A673 (cell line): Measurements from ENCODE around the gene HEPHL1. TPM values are rescaled to one million over a fixed set of nuclear protein-coding genes. Genes with fewer than 3 reads are reported as not detected.

ENCODE experiments used
- BruUV-seq: library from RNA; stranded (reverse); fragments of 400-500 nt; replicated peaks from 2 replicates; lab custom pipeline; 2021; lab: Mats Ljungman, UMichigan
- CTCF ChIA-PET: fragments of 300-600 bp; sonication (Branson Sonifier 250); formaldehyde crosslinking; loops from one replicate; lab custom pipeline; 2022; ENCODE audit warnings: antibody characterized with exemption; lab: Charles Lee
- POLR2A ChIA-PET: fragments of 300-600 bp; sonication (Branson Sonifier 250); formaldehyde crosslinking; loops from one replicate; lab custom pipeline; 2022; ENCODE audit warnings: antibody characterized with exemption; ENCODE audit not compliant: low non-redundant PET; lab: Charles Lee
- DNase-seq: peaks from one replicate; pipeline ENCODE4 v3.0.0-alpha.2; 2015; ENCODE audit warnings: low spot score
- H3K27ac ChIP-seq: fragments of 200-600 bp; sonication (generic); 2 replicates; pipeline ENCODE4 v1.5.1; 2016; ENCODE audit warnings: mixed run types, low read depth, mild to moderate bottlenecking, mixed read lengths, antibody characterized with exemption, low read length; ENCODE audit not compliant: poor library complexity, severe bottlenecking
- H3K27me3 ChIP-seq: fragments of 200-600 bp; sonication (generic); replicated peaks from 2 replicates; pipeline ENCODE4 v1.6.1; 2017; ENCODE audit warnings: mixed run types, low read depth, mild to moderate bottlenecking, mixed read lengths, antibody characterized with exemption, low read length; ENCODE audit not compliant: insufficient read depth, poor library complexity
- H3K36me3 ChIP-seq: fragments of 200-600 bp; sonication (generic); 2 replicates; pipeline ENCODE4 v1.6.1; 2016; ENCODE audit warnings: mixed run types, mild to moderate bottlenecking, mixed read lengths, antibody characterized with exemption, low read length; ENCODE audit not compliant: insufficient read depth, poor library complexity, severe bottlenecking
- H3K4me1 ChIP-seq: fragments of 200-600 bp; sonication (generic); 2 replicates; pipeline ENCODE4 v1.6.1; 2017; ENCODE audit warnings: mixed run types, mild to moderate bottlenecking, mixed read lengths, antibody characterized with exemption, low read length; ENCODE audit not compliant: insufficient read depth, poor library complexity, severe bottlenecking
- H3K4me3 ChIP-seq: fragments of 200-600 bp; sonication (generic); 2 replicates; pipeline ENCODE4 v1.5.1; 2016; ENCODE audit warnings: low read depth, mixed run types, mild to moderate bottlenecking, mixed read lengths, low read length; ENCODE audit not compliant: poor library complexity, severe bottlenecking
- H3K9me3 ChIP-seq: fragments of 200-600 bp; sonication (generic); 2 replicates; pipeline ENCODE4 v1.6.1; 2016; ENCODE audit warnings: mixed run types, low read depth, mild to moderate bottlenecking, mixed read lengths, antibody characterized with exemption, low read length; ENCODE audit not compliant: poor library complexity, severe bottlenecking
- EZH2 ChIP-seq: fragments of 200-600 bp; sonication (generic); IDR thresholded peaks from 2 replicates; pipeline ENCODE4 v1.6.1; 2017; ENCODE audit warnings: borderline replicate concordance, low read depth, mild to moderate bottlenecking, mixed read lengths, antibody characterized with exemption, low read length; ENCODE audit not compliant: poor library complexity, severe bottlenecking
- intact Hi-C: fragments of 100-400 bp; cut with micrococcal nuclease; formaldehyde crosslinking; loops from one replicate; pipeline ENCODE4 v1.10.0; 2022; ENCODE audit not compliant: unreplicated experiment
- total RNA-seq: library from RNA; stranded (reverse); gene quantifications from 2 replicates; pipeline ENCODE4 v1.2.3, GENCODE V29; 2021
- TF ChIP-seq, protein P1 (sequence below): fragments of 300-800, 200-600 bp; sonication (generic); conservative IDR thresholded peaks from 2 replicates; pipeline ENCODE4 v1.5.1; 2017; ENCODE audit warnings: low read depth, mild to moderate bottlenecking, antibody characterized with exemption, low read length, moderate library complexity, mixed read lengths

Gene HEPHL1
- total RNA-seq, 1 experiment from 2014 or later, result not detected

DNA sequence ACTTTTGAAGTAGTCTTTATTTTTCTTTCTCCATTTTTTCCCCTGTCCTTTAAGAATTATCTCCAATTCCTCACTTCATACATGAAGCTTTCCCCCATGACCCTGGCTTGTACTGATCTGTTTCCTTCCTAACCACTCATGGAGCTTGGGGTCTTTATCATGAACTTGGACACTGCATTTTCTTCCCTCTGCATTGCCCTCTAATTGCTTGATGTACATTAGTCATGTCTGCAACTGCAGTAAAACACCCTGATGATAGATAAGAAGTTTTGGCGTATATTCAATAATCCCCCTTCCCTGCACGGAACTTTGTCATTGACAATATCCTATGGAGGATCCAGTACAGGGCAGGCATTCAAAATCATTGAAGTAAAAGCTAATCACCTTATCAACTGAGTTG, 3.4 kb downstream of the HEPHL1 start:
- no peak overlapping the region for H3K4me3 ChIP-seq
- H3K4me1 ChIP-seq, result no peaks in the 10 kb centered on the region
- no peaks in the 10 kb centered on the region for H3K9me3 ChIP-seq
- no peaks in the 10 kb centered on the region for H3K36me3 ChIP-seq
- no peaks in the 10 kb centered on the region for H3K27me3 ChIP-seq
- no peak overlapping the region for H3K27ac ChIP-seq
- TF ChIP-seq, protein P1, sequence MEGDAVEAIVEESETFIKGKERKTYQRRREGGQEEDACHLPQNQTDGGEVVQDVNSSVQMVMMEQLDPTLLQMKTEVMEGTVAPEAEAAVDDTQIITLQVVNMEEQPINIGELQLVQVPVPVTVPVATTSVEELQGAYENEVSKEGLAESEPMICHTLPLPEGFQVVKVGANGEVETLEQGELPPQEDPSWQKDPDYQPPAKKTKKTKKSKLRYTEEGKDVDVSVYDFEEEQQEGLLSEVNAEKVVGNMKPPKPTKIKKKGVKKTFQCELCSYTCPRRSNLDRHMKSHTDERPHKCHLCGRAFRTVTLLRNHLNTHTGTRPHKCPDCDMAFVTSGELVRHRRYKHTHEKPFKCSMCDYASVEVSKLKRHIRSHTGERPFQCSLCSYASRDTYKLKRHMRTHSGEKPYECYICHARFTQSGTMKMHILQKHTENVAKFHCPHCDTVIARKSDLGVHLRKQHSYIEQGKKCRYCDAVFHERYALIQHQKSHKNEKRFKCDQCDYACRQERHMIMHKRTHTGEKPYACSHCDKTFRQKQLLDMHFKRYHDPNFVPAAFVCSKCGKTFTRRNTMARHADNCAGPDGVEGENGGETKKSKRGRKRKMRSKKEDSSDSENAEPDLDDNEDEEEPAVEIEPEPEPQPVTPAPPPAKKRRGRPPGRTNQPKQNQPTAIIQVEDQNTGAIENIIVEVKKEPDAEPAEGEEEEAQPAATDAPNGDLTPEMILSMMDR, result no peak
- no peak for TF ChIP-seq EZH2
- ChIA-PET CTCF (no interaction called here), POLR2A (no interaction called here)
- no peak for DNase-seq
- no TSS peak for BruUV-seq
- intact Hi-C loops, result no loop called here

DNA sequence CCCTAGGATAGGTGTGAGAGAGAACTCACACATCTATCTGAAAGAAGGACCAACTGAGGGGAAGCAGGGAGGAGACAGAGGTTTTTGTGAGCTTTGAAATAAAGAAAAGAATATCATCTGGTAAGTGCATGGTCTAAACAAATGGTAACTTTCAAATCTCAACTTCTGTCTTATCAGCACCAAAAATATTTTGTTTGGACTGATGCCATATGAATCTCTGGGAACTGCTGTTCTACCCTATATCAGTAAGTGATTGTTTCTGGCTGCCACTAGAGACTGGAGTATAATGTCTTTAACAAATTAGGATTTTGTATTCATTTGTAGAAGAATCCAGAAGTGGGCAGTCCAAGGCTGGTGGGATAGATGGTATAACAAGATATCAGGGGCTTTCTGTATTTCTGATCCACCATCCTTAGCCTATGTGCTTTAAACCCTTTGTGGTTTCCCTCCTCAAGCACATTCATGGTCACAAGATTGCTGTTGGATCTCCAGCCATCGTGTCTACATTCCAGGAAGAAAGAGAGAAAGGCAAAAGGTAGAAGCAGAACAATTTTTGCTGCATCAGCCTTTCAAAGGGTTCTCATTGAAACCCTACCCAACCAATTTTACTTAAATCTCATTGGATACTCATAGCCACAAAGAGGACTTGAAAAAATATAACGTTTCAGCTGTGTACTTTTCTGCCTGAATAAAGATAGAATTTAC, 4.7 kb downstream of the HEPHL1 start:
- no peaks in the 10 kb centered on the region for H3K9me3 ChIP-seq
- BruUV-seq, result no TSS peak
- H3K27me3 ChIP-seq, result no peaks in the 10 kb centered on the region
- H3K4me3 ChIP-seq, result no peak overlapping the region
- no peaks in the 10 kb centered on the region for H3K36me3 ChIP-seq
- DNase-seq, result no peak
- no peak for TF ChIP-seq EZH2
- TF ChIP-seq, protein P1, result no peak
- intact Hi-C loops, result no loop called here
- ChIA-PET CTCF (no interaction called here), POLR2A (no interaction called here)
- no peak overlapping the region for H3K27ac ChIP-seq
- no peaks in the 10 kb centered on the region for H3K4me1 ChIP-seq

DNA sequence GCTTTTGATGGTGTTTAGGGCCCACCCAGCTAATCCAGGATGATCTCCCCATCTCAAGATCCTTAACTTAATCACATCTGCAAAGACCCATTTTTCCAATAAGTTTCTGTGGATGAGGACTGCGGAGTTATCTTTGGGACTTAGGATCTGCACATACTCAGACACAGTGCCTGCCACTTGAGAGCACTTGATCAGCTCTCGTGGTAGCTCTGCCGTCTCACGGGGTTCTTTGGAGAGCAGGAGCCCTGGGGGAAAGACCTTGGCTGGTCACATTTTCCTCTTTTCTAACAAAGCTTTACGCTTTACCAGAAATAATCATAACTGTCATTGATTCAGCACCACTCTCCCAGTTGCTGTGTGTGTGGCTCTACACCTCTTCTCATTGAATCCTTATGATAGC, 6.1 kb downstream of the HEPHL1 start:
- TF ChIP-seq, protein P1, result no peak
- no peak for TF ChIP-seq EZH2
- intact Hi-C loops, result no loop called here
- ChIA-PET POLR2A (no interaction called here), CTCF (no interaction called here)
- Histone ChIP-seq H3K27me3 (no peaks in the 10 kb centered on the region), H3K27ac (no peak overlapping the region), H3K36me3 (no peaks in the 10 kb centered on the region), H3K4me1 (no peaks in the 10 kb centered on the region), H3K4me3 (no peak overlapping the region), H3K9me3 (no peaks in the 10 kb centered on the region)
- no TSS peak for BruUV-seq
- DNase-seq, result no peak
